AG09319 (cell line): Measurements from ENCODE around the gene PDE8B.

ENCODE experiments used
- DNase-seq: peaks from one replicate; pipeline ENCODE4 v3.0.0-alpha.2; 2010; ENCODE audit warnings: low read depth; ENCODE audit errors: extremely low read depth
- TF ChIP-seq, protein P1 (sequence below): IDR thresholded peaks from 2 replicates; pipeline ENCODE4 v1.5.1; 2011; ENCODE audit warnings: low read depth, mild to moderate bottlenecking, inconsistent platforms, low read length, moderate library complexity

Gene PDE8B

GRCh38 chr5:77292026-77292757, 81.7 kb downstream of the PDE8B start:
- TF ChIP-seq, protein P1, sequence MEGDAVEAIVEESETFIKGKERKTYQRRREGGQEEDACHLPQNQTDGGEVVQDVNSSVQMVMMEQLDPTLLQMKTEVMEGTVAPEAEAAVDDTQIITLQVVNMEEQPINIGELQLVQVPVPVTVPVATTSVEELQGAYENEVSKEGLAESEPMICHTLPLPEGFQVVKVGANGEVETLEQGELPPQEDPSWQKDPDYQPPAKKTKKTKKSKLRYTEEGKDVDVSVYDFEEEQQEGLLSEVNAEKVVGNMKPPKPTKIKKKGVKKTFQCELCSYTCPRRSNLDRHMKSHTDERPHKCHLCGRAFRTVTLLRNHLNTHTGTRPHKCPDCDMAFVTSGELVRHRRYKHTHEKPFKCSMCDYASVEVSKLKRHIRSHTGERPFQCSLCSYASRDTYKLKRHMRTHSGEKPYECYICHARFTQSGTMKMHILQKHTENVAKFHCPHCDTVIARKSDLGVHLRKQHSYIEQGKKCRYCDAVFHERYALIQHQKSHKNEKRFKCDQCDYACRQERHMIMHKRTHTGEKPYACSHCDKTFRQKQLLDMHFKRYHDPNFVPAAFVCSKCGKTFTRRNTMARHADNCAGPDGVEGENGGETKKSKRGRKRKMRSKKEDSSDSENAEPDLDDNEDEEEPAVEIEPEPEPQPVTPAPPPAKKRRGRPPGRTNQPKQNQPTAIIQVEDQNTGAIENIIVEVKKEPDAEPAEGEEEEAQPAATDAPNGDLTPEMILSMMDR, result no peak
- no peak for DNase-seq

DNA sequence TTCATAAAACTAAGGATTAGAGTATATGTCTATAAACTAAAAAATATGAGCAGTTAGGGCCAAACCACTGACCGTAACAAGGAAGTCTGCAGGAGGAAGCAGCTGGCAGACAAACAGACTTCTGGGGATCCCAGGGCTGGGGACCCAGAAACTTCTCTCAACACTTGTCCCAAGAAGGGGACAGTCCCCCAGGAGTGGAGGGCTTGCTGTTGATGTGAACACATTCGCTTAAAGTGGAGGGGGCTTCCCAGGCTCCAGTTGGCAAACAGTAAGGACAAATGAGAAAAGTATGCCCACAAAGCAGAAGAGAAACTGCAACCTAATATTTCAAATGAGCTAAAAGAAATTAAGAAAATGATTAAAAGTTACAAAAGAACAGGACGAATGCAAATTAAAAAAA, 83.7 kb downstream of the PDE8B start:
- TF ChIP-seq, protein P1, result no peak
- DNase-seq, result no peak

- TF ChIP-seq, protein P1, result no peak
- no peak for DNase-seq
These were observed 85.4 kb downstream of the PDE8B start for GRCh38 chr5:77295863-77296378.

DNA sequence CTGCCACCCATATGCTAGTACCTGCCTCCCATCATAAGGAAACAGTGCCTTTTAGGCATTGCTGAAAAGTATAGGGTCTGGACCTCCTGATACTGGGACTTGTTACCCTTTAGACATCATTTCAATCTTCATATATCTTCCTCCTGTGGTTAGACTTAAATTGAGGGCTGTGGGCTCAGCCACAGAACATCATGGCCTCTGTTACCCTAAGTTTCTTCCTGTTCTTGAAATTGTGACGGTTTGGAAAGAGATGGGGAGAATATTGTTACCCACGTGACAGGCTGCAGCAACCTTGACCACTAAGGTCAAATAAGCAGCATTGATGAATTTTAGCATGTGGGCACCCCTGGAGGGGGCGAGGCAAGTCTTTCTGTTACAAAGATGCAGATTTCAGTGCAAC, 87.7 kb downstream of the PDE8B start:
- TF ChIP-seq, protein P1, result no peak
- DNase-seq, result no peak

DNA sequence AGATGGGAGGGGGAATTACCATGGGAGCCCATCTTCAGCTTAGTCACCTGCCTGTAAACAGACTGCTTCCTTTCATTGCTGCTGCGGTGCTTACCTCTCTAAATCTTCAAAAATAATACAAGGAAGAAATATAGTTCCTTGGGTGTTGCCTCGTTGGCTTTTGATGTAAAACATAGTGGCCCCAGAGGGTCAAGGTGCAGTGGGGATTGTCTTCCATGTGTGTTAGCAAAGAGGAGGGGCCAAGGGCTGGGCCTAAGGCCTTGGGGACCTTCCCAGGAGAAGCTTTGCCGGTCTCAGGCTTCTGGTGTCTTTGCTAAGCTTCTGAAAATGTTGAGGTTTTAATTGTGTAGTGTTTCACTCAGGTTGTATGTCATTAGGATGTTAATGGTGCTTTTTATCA, 90.0 kb downstream of the PDE8B start:
- TF ChIP-seq, protein P1, result no peak
- DNase-seq, result no peak

GRCh38 chr5:77301447-77301883, 91.0 kb downstream of the PDE8B start:
- no peak for DNase-seq
- TF ChIP-seq, protein P1, result no peak

DNA sequence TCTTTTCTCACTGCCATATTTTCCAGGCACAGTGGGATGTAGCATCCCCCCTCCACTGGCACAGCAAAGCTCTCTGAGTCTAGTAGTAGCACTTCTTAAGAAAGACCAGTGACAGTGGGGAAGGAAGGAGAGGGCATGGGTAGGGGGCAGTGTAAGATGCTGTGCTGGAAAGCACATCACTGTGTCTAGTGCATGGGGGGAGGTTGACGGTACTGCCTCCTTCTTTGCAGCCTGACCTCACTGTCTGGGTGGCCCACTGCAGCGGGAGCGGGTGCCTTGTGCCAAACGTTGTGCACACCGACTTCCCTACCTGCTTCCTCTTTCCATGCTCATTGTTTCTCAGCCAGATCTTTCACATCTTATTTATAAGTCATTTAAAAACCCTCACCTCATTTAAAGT, 91.8 kb downstream of the PDE8B start:
- TF ChIP-seq, protein P1, result no peak
- DNase-seq, result no peak
